Measurements from ENCODE around the gene DYNLT2.

DYNLT2 gene

GRCh38 chr6:169707772-169708171 is 43.6 kb downstream of the DYNLT2 start:
- no peak overlapping the region for H2BK15ac ChIP-seq (replicated peaks; ENCODE audit: low read depth)
- no peak overlapping the region for H2AK5ac ChIP-seq (ENCODE audit: low read length)
- H3K56ac ChIP-seq (ENCODE audit: low read length): no peak overlapping the region
- H4K8ac ChIP-seq (ENCODE audit: low read depth, low read length): no peak overlapping the region
- no peak overlapping the region for H3K4me3 ChIP-seq (ENCODE audit: low read length)
- no peak overlapping the region for H2BK5ac ChIP-seq (ENCODE audit: low read length)
- no peak for DNase-seq
- no peak overlapping the region for H4K5ac ChIP-seq (ENCODE audit: low read length)
- H3K18ac ChIP-seq (ENCODE audit: low read length): no peak overlapping the region
- H3K4me2 ChIP-seq (ENCODE audit: low read length): no peak overlapping the region
- H3K27ac ChIP-seq (ENCODE audit: low read depth, low read length): no peak overlapping the region
- no peaks in the 10 kb centered on the region for H3K27me3 ChIP-seq (ENCODE audit: insufficient read depth, low read length, poor library complexity)
- H3K79me1 ChIP-seq (ENCODE audit: low read length): peaks cover 5% of the 10 kb centered on the region
- H3K9ac ChIP-seq (ENCODE audit: low read length): no peak overlapping the region
- H3K79me2 ChIP-seq (ENCODE audit: control insufficient read depth, insufficient read depth, low read length): peaks cover 14% of the 10 kb centered on the region
- no peaks in the 10 kb centered on the region for H3K4me1 ChIP-seq (ENCODE audit: control insufficient read depth, low read depth, low read length)
- no peak overlapping the region for H3K4ac ChIP-seq (ENCODE audit: low read depth, low read length)
- WGBS (ENCODE audit: extremely low coverage, insufficient coverage, low lambda C conversion rate): no CpG with 5 or more reads among the region's 2 CpGs
- no peak overlapping the region for H3K23ac ChIP-seq (ENCODE audit: low read length)
- peaks cover 2% of the 10 kb centered on the region for H3K36me3 ChIP-seq (ENCODE audit: control insufficient read depth, insufficient read depth, low read length)
- H2BK120ac ChIP-seq (ENCODE audit: low read depth, low read length): no peak overlapping the region

DNA sequence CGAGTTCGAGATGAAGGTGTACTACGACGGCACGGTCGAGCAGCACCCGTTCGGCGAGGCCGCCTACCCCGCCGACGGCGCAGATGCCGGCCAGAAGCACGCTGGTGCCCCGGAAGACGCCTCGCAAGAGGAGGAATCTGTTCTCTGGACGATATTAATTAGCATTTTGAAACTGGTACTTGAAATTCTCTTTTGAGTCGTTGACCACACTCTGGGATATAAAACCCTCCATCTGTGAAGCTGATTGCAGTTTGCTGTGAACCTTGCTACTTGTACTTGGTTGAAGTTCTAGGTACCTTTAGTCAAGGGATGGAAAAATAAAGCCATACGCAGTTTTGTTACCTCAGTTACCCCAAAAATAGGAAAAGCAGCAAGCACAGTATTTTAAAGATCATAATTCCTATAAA is 48.5 kb downstream of the DYNLT2 start:
- Histone ChIP-seq H3K4me3 (ENCODE audit: low read length) (peak overlapping the region; percentile 80), H3K79me1 (ENCODE audit: low read length) (peaks cover 26% of the 10 kb centered on the region), H3K79me2 (ENCODE audit: control insufficient read depth, insufficient read depth, low read length) (peaks cover 37% of the 10 kb centered on the region), H3K27me3 (ENCODE audit: insufficient read depth, low read length, poor library complexity) (no peaks in the 10 kb centered on the region), H3K9ac (ENCODE audit: low read length) (peak overlapping the region; percentile 94), H3K36me3 (ENCODE audit: control insufficient read depth, insufficient read depth, low read length) (peaks cover 3% of the 10 kb centered on the region), H3K23ac (ENCODE audit: low read length) (peak overlapping the region; percentile 96), H3K27ac (ENCODE audit: low read depth, low read length) (peak overlapping the region; percentile 88), H3K4me2 (ENCODE audit: low read length) (peak overlapping the region; percentile 91), H4K5ac (ENCODE audit: low read length) (no peak overlapping the region), H3K18ac (ENCODE audit: low read length) (no peak overlapping the region), H3K56ac (ENCODE audit: low read length) (peak overlapping the region; percentile 97), H2BK15ac (replicated peaks; ENCODE audit: low read depth) (no peak overlapping the region), H3K4me1 (ENCODE audit: control insufficient read depth, low read depth, low read length) (peaks cover 3% of the 10 kb centered on the region), H2AK5ac (ENCODE audit: low read length) (no peak overlapping the region), H2BK120ac (ENCODE audit: low read depth, low read length) (no peak overlapping the region), H3K4ac (ENCODE audit: low read depth, low read length) (no peak overlapping the region), H4K8ac (ENCODE audit: low read depth, low read length) (no peak overlapping the region), H2BK5ac (ENCODE audit: low read length) (no peak overlapping the region)
- no peak for DNase-seq
- WGBS (ENCODE audit: extremely low coverage, insufficient coverage, low lambda C conversion rate): no CpG with 5 or more reads among the region's 22 CpGs

- no peaks in the 10 kb centered on the region for H3K27me3 ChIP-seq (ENCODE audit: insufficient read depth, low read length, poor library complexity)
- H3K79me1 ChIP-seq (ENCODE audit: low read length): peaks cover 26% of the 10 kb centered on the region
- H3K4me1 ChIP-seq (ENCODE audit: control insufficient read depth, low read depth, low read length): peaks cover 3% of the 10 kb centered on the region
- no peak within 1 kb of the TSS for H4K5ac ChIP-seq (ENCODE audit: low read length)
- peaks cover 37% of the 10 kb centered on the region for H3K79me2 ChIP-seq (ENCODE audit: control insufficient read depth, insufficient read depth, low read length)
- H3K9ac ChIP-seq (ENCODE audit: low read length): peak within 1 kb of the TSS; percentile 95
- no peak within 1 kb of the TSS for H2BK15ac ChIP-seq (replicated peaks; ENCODE audit: low read depth)
- H2BK120ac ChIP-seq (ENCODE audit: low read depth, low read length): no peak within 1 kb of the TSS
- peak within 1 kb of the TSS; percentile 34 for H2AK5ac ChIP-seq (ENCODE audit: low read length)
- DNase-seq: peak; percentile 98
- H3K4ac ChIP-seq (ENCODE audit: low read depth, low read length): peak within 1 kb of the TSS; percentile 7
- no CpG with 5 or more reads among the region's 92 CpGs for WGBS (ENCODE audit: extremely low coverage, insufficient coverage, low lambda C conversion rate)
- peak within 1 kb of the TSS; percentile 7 for H4K8ac ChIP-seq (ENCODE audit: low read depth, low read length)
- peak within 1 kb of the TSS; percentile 96 for H3K23ac ChIP-seq (ENCODE audit: low read length)
- H2BK5ac ChIP-seq (ENCODE audit: low read length): peak within 1 kb of the TSS; percentile 69
- peak within 1 kb of the TSS; percentile 42 for H3K18ac ChIP-seq (ENCODE audit: low read length)
- H3K27ac ChIP-seq (ENCODE audit: low read depth, low read length): peak within 1 kb of the TSS; percentile 88
- peak within 1 kb of the TSS; percentile 98 for H3K56ac ChIP-seq (ENCODE audit: low read length)
- peak within 1 kb of the TSS; percentile 91 for H3K4me2 ChIP-seq (ENCODE audit: low read length)
- peaks cover 1% of the 10 kb centered on the region for H3K36me3 ChIP-seq (ENCODE audit: control insufficient read depth, insufficient read depth, low read length)
- H3K4me3 ChIP-seq (ENCODE audit: low read length): peak within 1 kb of the TSS; percentile 83
These were observed 49.2 kb downstream of the DYNLT2 start, which contains the start of the genes C6orf120 and WDR27 for GRCh38 chr6:169701954-169702839. C6orf120 (plus strand) TSS chr6:169702126; CDS start chr6:169702460, 334 bp downstream. WDR27 (minus strand) TSS chr6:169702029; CDS start chr6:169689005, 13,024 bp downstream.

- no peaks in the 10 kb centered on the region for H3K27me3 ChIP-seq (ENCODE audit: insufficient read depth, low read length, poor library complexity)
These were observed 49.9 kb downstream of the DYNLT2 start for GRCh38 chr6:169701311-169701953.

DNA sequence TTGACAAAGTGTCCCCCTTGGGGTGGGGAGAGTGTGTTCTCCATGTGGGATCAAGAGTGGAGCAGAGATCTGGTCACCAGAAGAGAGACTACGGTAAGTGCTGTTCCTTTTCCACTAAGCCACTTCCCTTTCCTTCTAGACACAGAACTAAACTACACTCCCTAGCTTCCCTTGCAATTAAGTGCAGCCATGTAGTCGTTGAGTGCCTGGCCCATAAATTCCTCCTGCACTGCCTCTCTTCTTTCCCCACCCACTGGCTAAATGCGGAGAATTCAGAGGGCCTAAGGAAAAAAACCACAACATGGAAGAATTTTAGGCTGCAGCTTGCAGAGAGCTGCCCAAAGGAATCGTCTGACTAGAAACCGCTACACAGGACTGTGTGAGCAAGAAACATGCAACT is 51.1 kb downstream of the DYNLT2 start:
- Histone ChIP-seq H2BK5ac (ENCODE audit: low read length) (no peak overlapping the region), H3K27me3 (ENCODE audit: insufficient read depth, low read length, poor library complexity) (no peaks in the 10 kb centered on the region), H3K9ac (ENCODE audit: low read length) (peak overlapping the region; percentile 43), H2BK15ac (replicated peaks; ENCODE audit: low read depth) (no peak overlapping the region), H4K8ac (ENCODE audit: low read depth, low read length) (no peak overlapping the region), H3K27ac (ENCODE audit: low read depth, low read length) (peak overlapping the region; percentile 6), H3K4me3 (ENCODE audit: low read length) (no peak overlapping the region), H3K79me2 (ENCODE audit: control insufficient read depth, insufficient read depth, low read length) (peaks cover 44% of the 10 kb centered on the region), H3K36me3 (ENCODE audit: control insufficient read depth, insufficient read depth, low read length) (peaks cover 1% of the 10 kb centered on the region), H3K79me1 (ENCODE audit: low read length) (peaks cover 35% of the 10 kb centered on the region), H3K18ac (ENCODE audit: low read length) (no peak overlapping the region), H3K56ac (ENCODE audit: low read length) (peak overlapping the region; percentile 28), H3K4me1 (ENCODE audit: control insufficient read depth, low read depth, low read length) (peaks cover 3% of the 10 kb centered on the region), H2AK5ac (ENCODE audit: low read length) (no peak overlapping the region), H4K5ac (ENCODE audit: low read length) (no peak overlapping the region), H3K4ac (ENCODE audit: low read depth, low read length) (no peak overlapping the region), H3K23ac (ENCODE audit: low read length) (peak overlapping the region; percentile 29), H3K4me2 (ENCODE audit: low read length) (no peak overlapping the region), H2BK120ac (ENCODE audit: low read depth, low read length) (no peak overlapping the region)
- no CpG with 5 or more reads among the region's 5 CpGs for WGBS (ENCODE audit: extremely low coverage, insufficient coverage, low lambda C conversion rate)
- peak; percentile 71 for DNase-seq

More at GRCh38 chr6:169701311-169701953, 49.9 kb downstream of the DYNLT2 start:
- peaks cover 1% of the 10 kb centered on the region for H3K36me3 ChIP-seq (ENCODE audit: control insufficient read depth, insufficient read depth, low read length)
- H2BK15ac ChIP-seq (replicated peaks; ENCODE audit: low read depth): no peak overlapping the region
- WGBS (ENCODE audit: extremely low coverage, insufficient coverage, low lambda C conversion rate): no CpG with 5 or more reads among the region's 54 CpGs
- H3K27ac ChIP-seq (ENCODE audit: low read depth, low read length): peak overlapping the region; percentile 22
- H3K4ac ChIP-seq (ENCODE audit: low read depth, low read length): no peak overlapping the region
- peaks cover 37% of the 10 kb centered on the region for H3K79me2 ChIP-seq (ENCODE audit: control insufficient read depth, insufficient read depth, low read length)
- peaks cover 26% of the 10 kb centered on the region for H3K79me1 ChIP-seq (ENCODE audit: low read length)
- H4K5ac ChIP-seq (ENCODE audit: low read length): no peak overlapping the region
- peak overlapping the region; percentile 7 for H4K8ac ChIP-seq (ENCODE audit: low read depth, low read length)
- H3K18ac ChIP-seq (ENCODE audit: low read length): peak overlapping the region; percentile 42
- H3K23ac ChIP-seq (ENCODE audit: low read length): peak overlapping the region; percentile 52
- H3K56ac ChIP-seq (ENCODE audit: low read length): peak overlapping the region; percentile 98
- no peak for DNase-seq
- peaks cover 3% of the 10 kb centered on the region for H3K4me1 ChIP-seq (ENCODE audit: control insufficient read depth, low read depth, low read length)
- peak overlapping the region; percentile 79 for H3K4me2 ChIP-seq (ENCODE audit: low read length)
- peak overlapping the region; percentile 95 for H3K9ac ChIP-seq (ENCODE audit: low read length)
- H2BK120ac ChIP-seq (ENCODE audit: low read depth, low read length): no peak overlapping the region
- peak overlapping the region; percentile 83 for H3K4me3 ChIP-seq (ENCODE audit: low read length)
- H2BK5ac ChIP-seq (ENCODE audit: low read length): no peak overlapping the region
- H2AK5ac ChIP-seq (ENCODE audit: low read length): no peak overlapping the region
